ENCODE results near the gene CENPH. TPM values are rescaled to one million over a fixed set of nuclear protein-coding genes. Genes with fewer than 3 reads are reported as not detected.

CENPH gene
- total and polyA plus RNA-seq, 2 of the 13 experiments (the other 11 are each of a cell fraction or from before 2014, with no cell fraction given), result 11.2 to 28.8 TPM

DNA sequence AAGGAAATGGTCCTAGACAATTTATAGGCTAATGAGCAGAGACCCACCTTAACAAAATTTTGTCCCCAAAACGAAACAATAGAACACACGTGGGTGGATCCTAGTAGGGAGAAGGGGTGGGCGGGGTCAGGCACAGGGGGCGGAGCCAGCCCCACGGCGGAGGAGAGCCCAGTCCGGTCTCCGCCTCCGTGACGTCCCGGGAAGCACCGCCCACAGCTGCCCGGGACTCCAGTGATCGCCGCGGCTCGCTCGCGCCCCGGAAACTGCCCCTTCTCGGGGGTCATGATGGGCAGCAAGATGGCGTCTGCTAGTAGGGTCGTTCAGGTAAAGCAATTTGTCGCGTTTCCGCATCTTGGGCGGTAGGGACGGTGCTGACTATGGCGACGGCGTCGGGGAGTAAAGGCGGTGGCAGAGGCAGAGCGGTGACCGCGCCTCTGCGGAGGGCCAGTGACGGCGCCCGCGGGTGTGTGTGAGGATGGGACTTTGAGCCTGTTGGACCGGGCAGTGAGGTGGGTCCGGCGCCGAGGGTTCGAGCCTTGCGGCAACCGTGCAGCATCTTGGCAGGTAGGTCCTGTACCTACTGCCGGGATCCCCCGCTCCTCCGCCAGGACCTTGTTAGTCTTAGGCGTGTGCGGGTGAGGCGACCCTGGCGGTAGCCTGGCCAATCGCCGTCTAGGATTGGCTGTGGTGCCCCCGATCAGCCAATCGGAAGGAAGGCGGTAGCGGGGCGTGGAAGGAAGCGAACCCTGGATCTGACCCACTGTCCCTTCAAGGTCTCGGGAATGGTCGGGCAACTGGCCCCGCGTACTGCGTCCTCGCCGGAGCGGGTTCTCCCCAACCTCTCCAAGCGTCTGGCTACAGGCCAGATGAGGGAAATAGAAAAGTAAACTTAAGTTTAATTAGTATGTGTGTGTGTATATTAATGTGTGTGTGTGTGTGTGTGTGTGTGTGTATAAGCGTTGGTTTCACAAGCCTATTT lies 28.5 kb downstream of the CENPH start (continued):
- TF ChIP-seq, protein P1, sequence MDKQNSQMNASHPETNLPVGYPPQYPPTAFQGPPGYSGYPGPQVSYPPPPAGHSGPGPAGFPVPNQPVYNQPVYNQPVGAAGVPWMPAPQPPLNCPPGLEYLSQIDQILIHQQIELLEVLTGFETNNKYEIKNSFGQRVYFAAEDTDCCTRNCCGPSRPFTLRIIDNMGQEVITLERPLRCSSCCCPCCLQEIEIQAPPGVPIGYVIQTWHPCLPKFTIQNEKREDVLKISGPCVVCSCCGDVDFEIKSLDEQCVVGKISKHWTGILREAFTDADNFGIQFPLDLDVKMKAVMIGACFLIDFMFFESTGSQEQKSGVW (CRISPR knock-in tag; IDR thresholded peaks at IDR 0.05; ENCODE audit: borderline replicate concordance), result no peak
- TF ChIP-seq ZKSCAN1 (IDR thresholded peaks at IDR 0.05; ENCODE audit: low read length), result no peak
- no peak for TF ChIP-seq ZFYVE20 (CRISPR knock-in tag; IDR thresholded peaks at IDR 0.05; ENCODE audit: borderline replicate concordance, low read depth)
- TF ChIP-seq SP140L (CRISPR knock-in tag; IDR thresholded peaks at IDR 0.05; ENCODE audit: borderline replicate concordance), result peak; percentile 39; the same call in 1 of the 2 replicates
- TF ChIP-seq, protein P2, sequence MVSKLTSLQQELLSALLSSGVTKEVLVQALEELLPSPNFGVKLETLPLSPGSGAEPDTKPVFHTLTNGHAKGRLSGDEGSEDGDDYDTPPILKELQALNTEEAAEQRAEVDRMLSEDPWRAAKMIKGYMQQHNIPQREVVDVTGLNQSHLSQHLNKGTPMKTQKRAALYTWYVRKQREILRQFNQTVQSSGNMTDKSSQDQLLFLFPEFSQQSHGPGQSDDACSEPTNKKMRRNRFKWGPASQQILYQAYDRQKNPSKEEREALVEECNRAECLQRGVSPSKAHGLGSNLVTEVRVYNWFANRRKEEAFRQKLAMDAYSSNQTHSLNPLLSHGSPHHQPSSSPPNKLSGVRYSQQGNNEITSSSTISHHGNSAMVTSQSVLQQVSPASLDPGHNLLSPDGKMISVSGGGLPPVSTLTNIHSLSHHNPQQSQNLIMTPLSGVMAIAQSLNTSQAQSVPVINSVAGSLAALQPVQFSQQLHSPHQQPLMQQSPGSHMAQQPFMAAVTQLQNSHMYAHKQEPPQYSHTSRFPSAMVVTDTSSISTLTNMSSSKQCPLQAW (CRISPR knock-in tag; IDR thresholded peaks at IDR 0.05), result peak; percentile 64; the same call in 1 of the 2 replicates
- TF ChIP-seq ZNF33B (CRISPR knock-in tag; IDR thresholded peaks at IDR 0.05), result no peak
- peak; percentile 54; the same call in 1 of the 2 replicates for TF ChIP-seq CCDC6 (CRISPR knock-in tag; IDR thresholded peaks at IDR 0.05)
- TF ChIP-seq HDAC1 (CRISPR knock-in tag; IDR thresholded peaks at IDR 0.05), result peak; percentile 92
- TF ChIP-seq RXRA (CRISPR knock-in tag; IDR thresholded peaks at IDR 0.05), result peak; percentile 88
- TF ChIP-seq, protein P3, sequence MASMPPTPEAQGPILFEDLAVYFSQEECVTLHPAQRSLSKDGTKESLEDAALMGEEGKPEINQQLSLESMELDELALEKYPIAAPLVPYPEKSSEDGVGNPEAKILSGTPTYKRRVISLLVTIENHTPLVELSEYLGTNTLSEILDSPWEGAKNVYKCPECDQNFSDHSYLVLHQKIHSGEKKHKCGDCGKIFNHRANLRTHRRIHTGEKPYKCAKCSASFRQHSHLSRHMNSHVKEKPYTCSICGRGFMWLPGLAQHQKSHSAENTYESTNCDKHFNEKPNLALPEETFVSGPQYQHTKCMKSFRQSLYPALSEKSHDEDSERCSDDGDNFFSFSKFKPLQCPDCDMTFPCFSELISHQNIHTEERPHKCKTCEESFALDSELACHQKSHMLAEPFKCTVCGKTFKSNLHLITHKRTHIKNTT (CRISPR knock-in tag; IDR thresholded peaks at IDR 0.05), result no peak
- peak; percentile 93 for TF ChIP-seq ZNF225 (CRISPR knock-in tag; IDR thresholded peaks at IDR 0.05)
- peak; percentile 76 for TF ChIP-seq THAP11 (CRISPR knock-in tag; IDR thresholded peaks at IDR 0.05)
- TF ChIP-seq HOXA9 (CRISPR knock-in tag; IDR thresholded peaks at IDR 0.05; ENCODE audit: borderline replicate concordance), result no peak
- TF ChIP-seq ZNF556 (CRISPR knock-in tag; IDR thresholded peaks at IDR 0.05; ENCODE audit: borderline replicate concordance), result 0 out of 2 replicates have a peak, but pooled peaks have one; percentile 41
- TF ChIP-seq ZFP37 (CRISPR knock-in tag; IDR thresholded peaks at IDR 0.05; ENCODE audit: borderline replicate concordance), result no peak
- TF ChIP-seq, protein P4, sequence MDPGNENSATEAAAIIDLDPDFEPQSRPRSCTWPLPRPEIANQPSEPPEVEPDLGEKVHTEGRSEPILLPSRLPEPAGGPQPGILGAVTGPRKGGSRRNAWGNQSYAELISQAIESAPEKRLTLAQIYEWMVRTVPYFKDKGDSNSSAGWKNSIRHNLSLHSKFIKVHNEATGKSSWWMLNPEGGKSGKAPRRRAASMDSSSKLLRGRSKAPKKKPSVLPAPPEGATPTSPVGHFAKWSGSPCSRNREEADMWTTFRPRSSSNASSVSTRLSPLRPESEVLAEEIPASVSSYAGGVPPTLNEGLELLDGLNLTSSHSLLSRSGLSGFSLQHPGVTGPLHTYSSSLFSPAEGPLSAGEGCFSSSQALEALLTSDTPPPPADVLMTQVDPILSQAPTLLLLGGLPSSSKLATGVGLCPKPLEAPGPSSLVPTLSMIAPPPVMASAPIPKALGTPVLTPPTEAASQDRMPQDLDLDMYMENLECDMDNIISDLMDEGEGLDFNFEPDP (CRISPR knock-in tag; conservative IDR thresholded peaks at IDR 0.05), result 0 out of 2 replicates have a peak, but pooled peaks have one; percentile 77
- no peak for TF ChIP-seq RELA (CRISPR knock-in tag; IDR thresholded peaks at IDR 0.05)
- TF ChIP-seq NR2F2 (IDR thresholded peaks at IDR 0.05; ENCODE audit: borderline replicate concordance, low read depth), result 0 out of 2 replicates have a peak, but pooled peaks have one; percentile 17
- TF ChIP-seq, protein P5, sequence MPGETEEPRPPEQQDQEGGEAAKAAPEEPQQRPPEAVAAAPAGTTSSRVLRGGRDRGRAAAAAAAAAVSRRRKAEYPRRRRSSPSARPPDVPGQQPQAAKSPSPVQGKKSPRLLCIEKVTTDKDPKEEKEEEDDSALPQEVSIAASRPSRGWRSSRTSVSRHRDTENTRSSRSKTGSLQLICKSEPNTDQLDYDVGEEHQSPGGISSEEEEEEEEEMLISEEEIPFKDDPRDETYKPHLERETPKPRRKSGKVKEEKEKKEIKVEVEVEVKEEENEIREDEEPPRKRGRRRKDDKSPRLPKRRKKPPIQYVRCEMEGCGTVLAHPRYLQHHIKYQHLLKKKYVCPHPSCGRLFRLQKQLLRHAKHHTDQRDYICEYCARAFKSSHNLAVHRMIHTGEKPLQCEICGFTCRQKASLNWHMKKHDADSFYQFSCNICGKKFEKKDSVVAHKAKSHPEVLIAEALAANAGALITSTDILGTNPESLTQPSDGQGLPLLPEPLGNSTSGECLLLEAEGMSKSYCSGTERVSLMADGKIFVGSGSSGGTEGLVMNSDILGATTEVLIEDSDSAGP (CRISPR knock-in tag; IDR thresholded peaks at IDR 0.05; ENCODE audit: borderline replicate concordance), result peak; percentile 91; the same call in 1 of the 2 replicates
- TF ChIP-seq PHB2 (IDR thresholded peaks at IDR 0.05; ENCODE audit: partially characterized antibody), result no peak
- no peak for TF ChIP-seq PCBP2 (optimal IDR thresholded peaks at IDR 0.05; ENCODE audit: low read depth, low read length, poor library complexity, severe bottlenecking)
- peak; percentile 87 for TF ChIP-seq NFYC (CRISPR knock-in tag; IDR thresholded peaks at IDR 0.05)

Measured in HepG2 (cell line).